CD1c-positive myeloid dendritic cell (primary cell): ENCODE data around the gene PSMB2.

Experiments used
- DNase-seq: peaks from one replicate; pipeline ENCODE4 v3.0.0-alpha.2; 2016; ENCODE audit errors: extremely low spot score

PSMB2 gene

GRCh38 chr1:35642471-35642955 lies 1.2 kb upstream of the PSMB2 start:
- DNase-seq: no peak

DNA sequence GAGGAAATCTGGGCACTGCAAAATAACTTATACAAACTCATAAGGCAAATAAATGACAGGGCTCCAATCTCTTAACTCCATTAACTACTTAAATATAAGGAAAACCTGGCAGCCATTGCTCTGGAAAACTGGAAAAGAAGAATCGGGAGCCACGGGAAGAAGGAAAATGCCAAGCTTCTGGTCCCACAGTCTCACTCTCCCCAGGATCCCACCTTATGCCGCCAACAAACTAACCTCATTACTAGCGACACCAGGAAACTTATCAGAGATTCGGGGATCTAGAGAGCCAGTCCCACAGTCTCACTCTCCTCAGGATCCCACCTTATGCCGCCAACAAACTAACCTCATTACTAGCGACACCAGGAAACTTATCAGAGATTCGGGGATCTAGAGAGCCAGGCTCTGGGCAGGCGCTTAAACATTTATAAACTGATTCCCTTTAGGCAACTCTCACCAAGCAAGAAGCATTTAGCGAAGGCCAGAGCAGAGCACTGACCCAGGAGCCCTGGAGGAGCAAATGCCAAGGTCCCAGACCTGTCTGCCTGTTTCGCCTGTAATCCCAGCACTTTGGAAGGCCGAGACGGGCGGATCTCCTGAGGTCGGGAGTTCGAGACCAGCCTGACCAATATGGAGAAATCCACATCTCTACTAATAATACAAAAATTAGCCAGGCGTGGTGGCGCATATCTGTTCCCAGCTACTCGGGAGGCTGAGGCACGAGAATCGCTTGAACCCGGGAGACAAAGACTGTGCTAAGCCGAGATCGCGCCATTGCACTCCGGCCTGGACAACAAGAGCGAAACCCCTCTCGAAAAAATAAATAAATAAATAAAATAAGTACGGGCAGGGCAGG lies 720 bp downstream of the PSMB2 start:
- DNase-seq: no peak

- peak; percentile 49 for DNase-seq
Observed at GRCh38 chr1:35637401-35637809, 3.9 kb downstream of the PSMB2 start.

DNA sequence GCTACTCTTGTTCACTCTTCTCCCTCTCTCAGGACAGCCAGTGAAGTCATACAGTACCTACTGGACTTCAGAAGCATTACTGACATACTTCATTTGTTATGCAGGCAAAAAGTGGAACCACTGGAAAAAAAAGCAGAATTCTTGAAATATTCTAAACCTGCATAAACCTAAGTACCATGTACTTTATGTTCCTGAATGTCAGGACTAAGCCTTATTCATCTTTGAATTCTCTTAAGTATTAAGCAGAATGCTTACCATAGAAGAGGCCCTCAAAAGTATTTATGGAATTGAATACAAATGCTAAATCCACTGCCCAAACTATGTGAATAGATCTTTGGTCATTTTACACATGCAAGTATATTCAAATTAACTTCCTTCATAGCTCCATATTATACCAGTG lies 7.8 kb downstream of the PSMB2 start:
- DNase-seq: no peak

DNA sequence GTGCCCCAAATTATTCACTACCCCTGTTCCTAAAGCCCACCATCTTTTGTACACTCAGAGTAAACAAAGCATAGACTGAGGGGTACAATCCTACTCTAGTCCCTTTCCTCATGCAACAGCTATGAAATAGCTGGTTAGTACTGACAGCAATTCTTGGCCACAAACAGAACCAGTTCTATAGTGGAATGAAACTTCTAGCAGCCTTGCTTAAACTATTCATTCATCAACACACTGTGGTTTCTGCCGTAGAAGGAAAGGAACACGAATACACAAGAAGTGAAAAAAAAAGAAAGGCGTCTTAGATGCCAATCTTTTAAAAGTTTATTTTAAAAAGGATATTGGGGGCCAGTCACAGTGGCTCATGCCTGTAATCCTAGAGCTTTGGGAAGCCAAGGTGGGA lies 9.9 kb downstream of the PSMB2 start:
- no peak for DNase-seq

- no peak for DNase-seq
Observed at GRCh38 chr1:35629051-35629450, 12.3 kb downstream of the PSMB2 start.

GRCh38 chr1:35623832-35624231 lies 17.5 kb downstream of the PSMB2 start:
- DNase-seq: no peak

DNA sequence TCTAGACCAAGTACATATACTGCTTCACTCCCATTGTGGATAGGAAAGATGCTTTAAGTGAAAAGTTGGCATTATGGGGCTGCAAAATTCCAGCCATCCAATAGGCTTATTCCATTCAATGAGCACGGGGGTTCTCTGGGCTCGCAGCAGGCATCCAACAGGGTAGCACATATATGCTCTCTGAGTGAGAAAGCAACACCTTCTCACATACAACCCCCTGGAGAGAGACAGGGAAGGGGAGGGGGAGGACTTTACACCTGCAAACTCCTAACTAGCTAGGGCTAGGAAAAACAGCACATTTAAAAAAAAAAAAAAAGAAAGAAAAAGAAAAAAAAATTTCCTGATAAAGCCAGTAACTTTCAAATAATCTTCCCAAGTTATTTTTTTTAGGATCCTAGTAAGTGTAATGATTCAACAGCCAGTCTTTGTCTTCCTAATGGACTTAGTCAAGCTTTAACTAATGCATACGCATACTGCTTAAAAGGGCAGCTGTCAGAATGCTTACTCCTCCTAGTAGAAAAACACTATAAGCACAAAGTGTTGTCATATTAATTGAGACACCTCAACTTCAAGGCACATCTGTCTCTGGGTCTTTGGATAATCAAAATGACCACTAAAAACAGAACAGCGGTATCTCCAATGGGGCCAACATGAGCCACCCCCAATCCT lies 18.7 kb downstream of the PSMB2 start:
- no peak for DNase-seq

GRCh38 chr1:35619237-35620121 lies 21.8 kb downstream of the PSMB2 start:
- DNase-seq: no peak

GRCh38 chr1:35615440-35615839 lies 25.9 kb downstream of the PSMB2 start:
- DNase-seq: no peak

GRCh38 chr1:35611655-35612054 lies 29.7 kb downstream of the PSMB2 start:
- DNase-seq: no peak

DNA sequence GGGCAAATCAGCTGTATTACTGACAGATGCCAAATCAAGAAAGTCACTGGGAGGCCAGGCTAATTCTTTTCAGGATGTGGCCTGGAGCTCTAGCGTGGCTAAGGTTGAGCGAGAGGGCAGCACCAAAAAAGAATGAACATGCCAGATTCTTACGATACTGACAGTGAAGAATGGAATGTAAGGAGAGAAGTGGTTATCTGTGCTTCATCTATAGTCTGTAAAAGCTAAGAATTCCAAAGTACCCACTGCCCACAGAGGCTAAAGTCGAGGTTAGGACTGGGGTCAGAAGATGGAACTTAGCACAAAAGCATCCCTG lies 35.5 kb downstream of the PSMB2 start:
- no peak for DNase-seq

GRCh38 chr1:35605071-35605866 lies 36.1 kb downstream of the PSMB2 start:
- DNase-seq: no peak

DNA sequence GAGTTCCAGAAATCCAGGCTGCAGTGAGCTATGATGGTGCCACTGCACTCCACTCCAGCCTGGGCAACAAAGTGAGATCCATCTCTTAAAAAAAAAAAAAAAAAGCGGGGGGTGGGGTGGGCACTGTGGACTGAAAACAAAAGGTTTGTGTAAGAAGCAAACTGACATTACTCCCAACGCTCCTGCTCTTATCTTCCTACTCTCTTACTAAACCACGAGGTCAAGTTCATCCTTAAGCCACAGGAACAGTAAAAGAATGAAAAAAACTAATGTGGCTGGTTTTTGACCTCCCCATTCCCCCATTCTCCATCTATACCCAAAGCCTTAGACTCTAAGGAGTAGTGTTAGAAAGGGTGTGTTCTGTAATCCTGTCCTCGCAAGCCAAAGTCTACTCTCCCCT lies 37.4 kb downstream of the PSMB2 start:
- no peak for DNase-seq

GRCh38 chr1:35603468-35603867 lies 37.9 kb downstream of the PSMB2 start:
- no peak for DNase-seq

DNA sequence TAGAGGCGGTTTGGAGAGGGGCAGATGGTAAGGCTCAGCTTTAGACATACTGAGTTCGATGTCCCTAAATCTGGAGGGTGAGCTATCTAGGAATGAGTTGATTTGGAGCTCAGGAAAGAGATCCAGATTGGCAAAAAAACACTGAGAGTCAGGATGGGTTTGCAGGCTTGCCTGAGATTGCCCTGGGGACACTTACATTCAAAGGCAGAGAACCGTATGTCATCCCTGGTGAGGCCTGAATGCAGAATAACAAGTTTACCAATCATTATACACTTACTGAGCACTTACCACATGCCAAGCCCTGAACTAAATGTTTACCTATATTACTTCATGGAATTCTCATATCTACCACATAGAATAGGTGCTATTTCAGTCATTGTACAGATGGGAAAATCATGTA lies 40.7 kb downstream of the PSMB2 start:
- DNase-seq: no peak

DNA sequence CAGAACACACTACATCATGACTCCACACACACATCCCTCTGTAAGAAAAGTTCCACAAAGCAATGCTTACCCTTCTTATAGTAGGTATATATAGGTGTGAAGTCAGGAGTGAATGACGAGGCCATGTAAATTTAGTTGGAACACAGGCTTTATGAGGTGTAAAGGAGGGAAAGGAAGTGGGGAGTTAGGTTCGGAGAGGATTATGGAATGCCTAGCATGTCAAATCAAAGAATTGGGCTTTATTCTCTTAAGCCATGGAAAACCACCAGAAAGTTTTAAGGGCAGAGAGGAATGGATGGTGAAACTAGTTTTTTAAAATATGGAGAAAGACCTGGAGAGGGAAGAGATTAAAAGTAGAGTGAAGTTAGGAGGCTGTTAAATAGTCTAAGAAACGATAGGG lies 41.9 kb downstream of the PSMB2 start:
- no peak for DNase-seq

DNA sequence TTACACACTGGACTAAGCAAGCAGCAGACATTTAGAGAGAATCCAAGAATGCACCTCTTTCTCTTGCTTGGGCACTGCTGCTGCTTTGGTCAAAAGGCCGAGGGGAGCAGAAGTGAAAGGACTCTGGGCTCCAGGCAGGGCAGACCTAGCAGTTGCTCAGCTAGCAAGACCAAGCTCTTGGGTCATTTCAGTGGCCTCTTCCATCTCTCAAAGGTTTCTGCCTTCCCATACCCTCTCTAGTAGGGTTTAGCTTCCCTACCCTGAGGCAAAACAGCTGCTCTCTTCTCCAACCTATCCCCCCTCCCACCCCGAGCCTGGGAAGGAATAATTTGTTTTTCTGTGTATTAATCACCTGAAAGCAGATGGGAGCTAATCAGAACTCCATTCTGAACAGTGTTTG lies 42.4 kb downstream of the PSMB2 start:
- no peak for DNase-seq

DNA sequence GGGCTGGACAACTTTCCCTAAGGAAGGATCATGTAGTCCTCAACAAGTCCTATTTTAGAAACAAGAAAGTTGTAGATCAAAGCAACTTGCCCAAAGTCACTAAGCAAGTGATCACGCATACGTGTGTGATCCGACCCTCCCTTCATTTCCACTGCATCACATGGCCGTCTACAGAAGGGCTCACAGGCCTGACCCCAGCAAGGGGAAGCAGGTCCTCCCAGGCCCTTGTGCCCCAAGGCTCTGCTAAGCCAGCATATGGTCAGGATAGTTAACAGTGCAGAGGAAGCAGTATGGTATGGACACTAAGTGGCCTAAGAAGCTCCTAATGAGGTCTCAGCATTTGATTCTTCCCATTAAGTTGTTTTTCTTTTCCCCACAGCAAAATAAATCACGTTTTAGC lies 43.5 kb downstream of the PSMB2 start:
- no peak for DNase-seq

- no peak for DNase-seq
Observed at GRCh38 chr1:35595684-35596083, 45.6 kb downstream of the PSMB2 start.

DNA sequence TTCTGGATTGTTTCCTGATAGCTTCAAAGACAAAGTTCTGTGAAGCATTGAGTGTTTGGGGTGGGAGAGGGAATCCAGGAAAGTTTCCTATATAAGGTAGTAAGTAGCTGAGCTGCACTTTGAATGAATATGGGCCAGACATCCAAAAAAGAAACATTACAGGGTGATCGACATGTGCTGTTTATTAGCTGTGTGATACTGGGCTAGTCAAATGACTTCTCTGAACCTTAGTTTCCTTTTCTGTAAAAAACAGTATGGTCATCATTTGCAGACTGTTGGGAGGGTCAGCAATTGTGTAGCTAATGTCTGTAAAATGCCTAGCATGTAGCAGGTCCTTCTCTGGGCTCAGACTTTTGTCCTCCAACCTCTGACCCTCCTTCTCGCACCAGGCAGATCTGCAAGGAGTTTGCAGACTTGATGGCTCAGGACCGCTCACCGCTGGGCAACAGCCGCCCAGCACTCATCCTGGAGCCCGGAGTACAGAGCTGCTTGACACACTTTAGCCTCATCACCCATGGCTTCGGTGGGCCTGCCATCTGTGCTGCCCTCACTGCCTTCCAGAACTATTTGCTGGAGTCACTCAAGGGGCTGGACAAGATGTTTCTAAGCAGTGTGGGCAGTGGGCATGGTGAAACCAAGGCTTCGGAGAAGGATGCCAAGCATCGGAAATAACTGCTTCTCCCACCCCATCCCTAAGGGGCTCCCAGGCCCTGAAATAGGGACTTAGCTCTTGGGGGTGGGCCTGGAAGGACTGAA lies 47.1 kb downstream of the PSMB2 start:
- no peak for DNase-seq
